ENCODE results near the gene NPB. TPM values are rescaled to one million over a fixed set of nuclear protein-coding genes. Genes with fewer than 3 reads are reported as not detected.

NPB gene
- total RNA-seq, 1 donor from 2014 or later = 1.3 TPM

- Mint-ChIP-seq H3K4me1 (ENCODE audit: low read depth) (peaks cover 12% of the 10 kb centered on the region), H3K36me3 (ENCODE audit: low read depth) (peaks cover 6% of the 10 kb centered on the region), H3K4me3 (ENCODE audit: unreplicated experiment) (no peak overlapping the region), H3K27me3 (ENCODE audit: low read depth) (no peaks in the 10 kb centered on the region), H3K9me3 (ENCODE audit: low read depth) (no peaks in the 10 kb centered on the region), H3K27ac (ENCODE audit: unreplicated experiment) (no peak overlapping the region)
- TF ChIP-seq, protein P1, sequence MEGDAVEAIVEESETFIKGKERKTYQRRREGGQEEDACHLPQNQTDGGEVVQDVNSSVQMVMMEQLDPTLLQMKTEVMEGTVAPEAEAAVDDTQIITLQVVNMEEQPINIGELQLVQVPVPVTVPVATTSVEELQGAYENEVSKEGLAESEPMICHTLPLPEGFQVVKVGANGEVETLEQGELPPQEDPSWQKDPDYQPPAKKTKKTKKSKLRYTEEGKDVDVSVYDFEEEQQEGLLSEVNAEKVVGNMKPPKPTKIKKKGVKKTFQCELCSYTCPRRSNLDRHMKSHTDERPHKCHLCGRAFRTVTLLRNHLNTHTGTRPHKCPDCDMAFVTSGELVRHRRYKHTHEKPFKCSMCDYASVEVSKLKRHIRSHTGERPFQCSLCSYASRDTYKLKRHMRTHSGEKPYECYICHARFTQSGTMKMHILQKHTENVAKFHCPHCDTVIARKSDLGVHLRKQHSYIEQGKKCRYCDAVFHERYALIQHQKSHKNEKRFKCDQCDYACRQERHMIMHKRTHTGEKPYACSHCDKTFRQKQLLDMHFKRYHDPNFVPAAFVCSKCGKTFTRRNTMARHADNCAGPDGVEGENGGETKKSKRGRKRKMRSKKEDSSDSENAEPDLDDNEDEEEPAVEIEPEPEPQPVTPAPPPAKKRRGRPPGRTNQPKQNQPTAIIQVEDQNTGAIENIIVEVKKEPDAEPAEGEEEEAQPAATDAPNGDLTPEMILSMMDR (IDR thresholded peaks at IDR 0.05) = no peak
- DNase-seq (ENCODE audit: low spot score) = no peak
Observed at GRCh38 chr17:81904600-81905423, 2.8 kb downstream of the NPB start.

DNA sequence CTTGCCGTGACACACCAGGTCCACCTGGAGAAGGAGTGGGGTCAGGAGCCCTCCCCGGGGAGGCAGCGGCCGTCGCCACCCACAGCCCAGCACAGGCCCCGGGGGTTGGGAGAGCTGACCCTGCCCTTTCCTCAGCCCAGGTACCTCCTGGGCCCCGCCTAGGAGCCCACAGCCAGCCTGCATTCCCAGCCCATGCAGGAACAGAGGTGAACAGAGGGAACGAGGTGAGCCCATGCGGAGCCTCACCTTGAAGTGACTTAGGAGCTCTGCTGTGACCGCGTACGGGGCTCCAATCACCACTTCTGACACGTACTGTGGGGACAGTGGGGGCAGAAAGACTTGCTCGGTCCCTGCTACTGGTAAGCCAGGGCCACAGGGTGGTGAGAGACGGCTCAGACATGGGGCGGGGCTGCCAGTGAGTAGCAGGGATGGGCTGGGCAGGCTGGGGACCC is 3.4 kb downstream of the NPB start:
- DNase-seq (ENCODE audit: low spot score) = no peak
- H3K4me3 Mint-ChIP-seq (ENCODE audit: unreplicated experiment) = no peak overlapping the region
- H3K27me3 Mint-ChIP-seq (ENCODE audit: low read depth) = no peaks in the 10 kb centered on the region
- H3K36me3 Mint-ChIP-seq (ENCODE audit: low read depth) = peaks cover 4% of the 10 kb centered on the region
- TF ChIP-seq, protein P1 (IDR thresholded peaks at IDR 0.05) = no peak
- H3K9me3 Mint-ChIP-seq (ENCODE audit: low read depth) = no peaks in the 10 kb centered on the region
- H3K27ac Mint-ChIP-seq (ENCODE audit: unreplicated experiment) = no peak overlapping the region
- H3K4me1 Mint-ChIP-seq (ENCODE audit: low read depth) = peaks cover 13% of the 10 kb centered on the region

DNA sequence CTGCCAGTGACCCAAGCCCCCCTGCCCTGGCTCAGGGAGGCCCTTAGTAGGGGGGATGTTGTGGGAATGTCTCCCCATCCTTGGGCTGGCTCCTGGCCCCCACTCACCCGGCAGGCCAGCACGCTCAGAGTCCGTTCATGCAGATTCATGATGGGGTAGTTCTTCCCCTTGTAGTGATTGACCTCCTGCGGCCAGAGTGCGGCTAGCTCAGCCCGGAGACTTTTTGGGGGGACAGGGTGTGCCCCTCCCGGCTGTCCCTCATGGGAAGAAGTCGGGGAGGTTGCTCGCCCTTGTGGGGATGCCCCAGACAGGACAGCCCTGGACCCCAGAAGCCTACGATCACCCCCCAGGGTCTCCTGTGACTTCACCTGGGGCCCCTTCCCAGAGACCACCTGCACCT is 4.0 kb downstream of the NPB start:
- Mint-ChIP-seq H3K27ac (ENCODE audit: unreplicated experiment) (no peak overlapping the region), H3K36me3 (ENCODE audit: low read depth) (peaks cover 4% of the 10 kb centered on the region), H3K27me3 (ENCODE audit: low read depth) (no peaks in the 10 kb centered on the region), H3K4me3 (ENCODE audit: unreplicated experiment) (no peak overlapping the region), H3K4me1 (ENCODE audit: low read depth) (peaks cover 13% of the 10 kb centered on the region), H3K9me3 (ENCODE audit: low read depth) (no peaks in the 10 kb centered on the region)
- no peak for DNase-seq (ENCODE audit: low spot score)
- TF ChIP-seq, protein P1 (IDR thresholded peaks at IDR 0.05) = no peak

DNA sequence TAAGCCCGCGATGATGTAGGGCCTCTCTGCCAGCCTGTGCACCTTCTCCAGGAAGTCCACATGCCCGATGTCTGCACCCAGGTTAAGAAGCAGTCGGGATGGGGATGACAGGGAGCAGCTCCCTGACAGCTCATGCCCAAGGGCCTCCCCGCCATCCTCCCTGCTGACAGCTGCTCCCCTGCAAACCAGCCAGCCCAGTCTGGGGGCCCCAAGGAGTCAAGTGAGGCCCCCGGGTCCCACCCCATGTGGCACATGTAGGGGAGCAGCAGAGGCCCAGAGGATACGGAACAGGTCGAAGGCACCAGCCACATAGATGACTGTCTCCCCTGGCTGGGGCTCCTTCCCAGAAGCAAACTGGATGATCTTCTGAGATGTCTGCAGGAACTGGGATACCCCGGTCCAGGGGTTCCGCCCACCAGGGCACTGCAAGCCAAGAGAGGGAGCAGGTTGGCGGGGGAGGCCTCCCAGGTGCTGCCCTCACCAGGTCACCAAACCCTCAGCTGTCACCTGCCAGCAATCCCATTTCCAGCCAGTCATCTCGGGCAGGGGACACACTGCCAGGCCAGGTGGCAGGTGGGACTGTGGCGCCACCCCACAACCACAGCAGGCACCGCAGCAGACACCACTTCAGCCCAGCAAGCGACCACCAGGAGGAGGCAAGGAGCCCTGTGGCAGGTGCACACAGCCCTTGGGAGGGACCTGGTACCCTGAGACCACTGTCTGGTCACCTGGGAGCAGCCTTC is 4.6 kb downstream of the NPB start:
- H3K4me1 Mint-ChIP-seq (ENCODE audit: low read depth) = peaks cover 10% of the 10 kb centered on the region
- no peak overlapping the region for H3K27ac Mint-ChIP-seq (ENCODE audit: unreplicated experiment)
- no peaks in the 10 kb centered on the region for H3K27me3 Mint-ChIP-seq (ENCODE audit: low read depth)
- peaks cover 4% of the 10 kb centered on the region for H3K36me3 Mint-ChIP-seq (ENCODE audit: low read depth)
- H3K9me3 Mint-ChIP-seq (ENCODE audit: low read depth) = no peaks in the 10 kb centered on the region
- TF ChIP-seq, protein P1 (IDR thresholded peaks at IDR 0.05) = peak; percentile 12
- no peak for DNase-seq (ENCODE audit: low spot score)
- H3K4me3 Mint-ChIP-seq (ENCODE audit: unreplicated experiment) = no peak overlapping the region
